CD4-positive, alpha-beta T cell (primary cell): Measurements from ENCODE around the gene RPS14. TPM values are rescaled to one million over a fixed set of nuclear protein-coding genes. Genes with fewer than 3 reads are reported as not detected.

Experiments
- ATAC-seq: fragments of 200-7000 bp; cut with Tn5 transposase; one replicate; pipeline ENCODE4 v1.10.0; 2022; ENCODE audit warnings: mild to moderate bottlenecking; ENCODE audit not compliant: poor library complexity
- CTCF ChIA-PET: fragments of 350-600 bp; sonication (Branson Sonifier 250); formaldehyde crosslinking; loops from one replicate; lab custom pipeline; 2021; ENCODE audit warnings: antibody characterized with exemption, inconsistent platforms; lab: Charles Lee
- POLR2A ChIA-PET: fragments of 350-600 bp; sonication (Branson Sonifier 250); formaldehyde crosslinking; loops from one replicate; lab custom pipeline; 2021; ENCODE audit warnings: antibody characterized with exemption, inconsistent platforms; lab: Charles Lee
- DNase-seq, 14 experiments: peaks; one replicate each; pipeline ENCODE4 v3.0.0-alpha.2; 2013 to 2020; ENCODE audit warnings: mixed read lengths in 2 of 14
- H3K27ac ChIP-seq, 2 donors: one replicate each; pipeline versions ENCODE4 v1.5.1 to v1.7.0; 2013; ENCODE audit warnings: low read length in 2 of 2, low read depth in 1 of 2, mild to moderate bottlenecking in 1 of 2
- H3K27me3 ChIP-seq, 2 experiments: 1 replicate in 1 of 2; 2 replicates in 1 of 2; pipeline versions ENCODE4 v1.6.1 to v1.7.0; 2013; ENCODE audit warnings: low read length in 2 of 2, control low read depth in 1 of 2, mild to moderate bottlenecking in 1 of 2, moderate library complexity in 1 of 2; ENCODE audit not compliant: insufficient read depth in 2 of 2, control insufficient read depth in 1 of 2
- H3K36me3 ChIP-seq: one replicate; pipeline ENCODE4 v1.6.1; 2013; ENCODE audit warnings: low read length, control low read depth; ENCODE audit not compliant: insufficient read depth
- H3K4me1 ChIP-seq: one replicate; pipeline ENCODE4 v1.6.1; 2013; ENCODE audit warnings: low read length, control low read depth; ENCODE audit not compliant: insufficient read depth
- H3K4me3 ChIP-seq: one replicate; pipeline ENCODE4 v1.5.1; 2013; ENCODE audit warnings: mild to moderate bottlenecking, low read length, moderate library complexity
- H3K9me3 ChIP-seq, 2 experiments: 1 replicate in 1 of 2; 2 replicates in 1 of 2; pipeline versions ENCODE4 v1.6.1 to v1.7.0; 2013; ENCODE audit warnings: low read length in 2 of 2, mild to moderate bottlenecking in 2 of 2, control low read depth in 1 of 2, moderate library complexity in 1 of 2; ENCODE audit not compliant: control insufficient read depth in 1 of 2, insufficient read depth in 1 of 2
- H3K27ac Mint-ChIP-seq: one replicate; pipeline ENCODE4 v1.8.0; 2020; ENCODE audit warnings: mixed read lengths
- H3K27me3 Mint-ChIP-seq: one replicate; pipeline ENCODE4 v1.8.0; 2021; ENCODE audit warnings: mixed read lengths
- H3K36me3 Mint-ChIP-seq: one replicate; pipeline ENCODE4 v1.8.0; 2021; ENCODE audit warnings: low read depth, mixed read lengths
- H3K4me1 Mint-ChIP-seq: one replicate; pipeline ENCODE4 v1.8.0; 2021; ENCODE audit warnings: low read depth, mixed read lengths
- H3K4me3 Mint-ChIP-seq: one replicate; pipeline ENCODE4 v1.8.0; 2020; ENCODE audit warnings: mild to moderate bottlenecking, mixed read lengths
- H3K9me3 Mint-ChIP-seq: one replicate; pipeline ENCODE4 v1.8.0; 2020; ENCODE audit warnings: mixed read lengths
- intact Hi-C, 2 experiments: fragments of 100-400 bp; cut with DNase I in 1 of 2; cut with micrococcal nuclease in 1 of 2; formaldehyde crosslinking; loops; one replicate each; pipeline versions ENCODE4 v1.15.1 to v1.9.0; 2023 to 2025; cut with DNase I, micrococcal nuclease
- total RNA-seq, 174 experiments: library from RNA in 2 of 174; stranded (reverse) in 2 of 174; gene quantifications; one replicate each; pipeline ENCODE4 v1.2.3 and lab custom pipeline; 2021 to 2026
- TF ChIP-seq, protein P1 (sequence below): fragments of 200-600 bp; IDR thresholded peaks from one replicate; pipeline ENCODE4 v1.8.0; 2022; ENCODE audit warnings: antibody characterized with exemption, mild to moderate bottlenecking

The RPS14 gene
- total RNA-seq, 2 experiments from 2014 or later, result 5,224 to 5,317 TPM

- Histone ChIP-seq H3K27me3 (no peaks in the 10 kb centered on the region), H3K27ac (no peak overlapping the region), H3K9me3 (no peaks in the 10 kb centered on the region), H3K4me3 (no peak overlapping the region), H3K36me3 (peaks cover 49% of the 10 kb centered on the region), H3K4me1 (peaks cover 14% of the 10 kb centered on the region)
- intact Hi-C loops, result no loop called here
- ChIA-PET POLR2A (interaction anchor here (0.6 to 1.0 kb wide), 3 partner anchors 29 to 61 kb away, joined by 3 read pairs; partner anchors contain the start of gene CD74), CTCF (no interaction called here)
- H3K4me3 Mint-ChIP-seq, result no peak overlapping the region
- DNase-seq (no peak), ATAC-seq (no peak)
- peaks cover 23% of the 10 kb centered on the region for H3K4me1 Mint-ChIP-seq
- no peaks in the 10 kb centered on the region for H3K27me3 Mint-ChIP-seq
- H3K9me3 Mint-ChIP-seq, result no peaks in the 10 kb centered on the region
- TF ChIP-seq, protein P1, sequence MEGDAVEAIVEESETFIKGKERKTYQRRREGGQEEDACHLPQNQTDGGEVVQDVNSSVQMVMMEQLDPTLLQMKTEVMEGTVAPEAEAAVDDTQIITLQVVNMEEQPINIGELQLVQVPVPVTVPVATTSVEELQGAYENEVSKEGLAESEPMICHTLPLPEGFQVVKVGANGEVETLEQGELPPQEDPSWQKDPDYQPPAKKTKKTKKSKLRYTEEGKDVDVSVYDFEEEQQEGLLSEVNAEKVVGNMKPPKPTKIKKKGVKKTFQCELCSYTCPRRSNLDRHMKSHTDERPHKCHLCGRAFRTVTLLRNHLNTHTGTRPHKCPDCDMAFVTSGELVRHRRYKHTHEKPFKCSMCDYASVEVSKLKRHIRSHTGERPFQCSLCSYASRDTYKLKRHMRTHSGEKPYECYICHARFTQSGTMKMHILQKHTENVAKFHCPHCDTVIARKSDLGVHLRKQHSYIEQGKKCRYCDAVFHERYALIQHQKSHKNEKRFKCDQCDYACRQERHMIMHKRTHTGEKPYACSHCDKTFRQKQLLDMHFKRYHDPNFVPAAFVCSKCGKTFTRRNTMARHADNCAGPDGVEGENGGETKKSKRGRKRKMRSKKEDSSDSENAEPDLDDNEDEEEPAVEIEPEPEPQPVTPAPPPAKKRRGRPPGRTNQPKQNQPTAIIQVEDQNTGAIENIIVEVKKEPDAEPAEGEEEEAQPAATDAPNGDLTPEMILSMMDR, result no peak
- peaks cover 58% of the 10 kb centered on the region for H3K36me3 Mint-ChIP-seq
- H3K27ac Mint-ChIP-seq, result peak overlapping the region; percentile 27
Measured at GRCh38 chr5:150441813-150442698, 7.5 kb downstream of the RPS14 start.

DNA sequence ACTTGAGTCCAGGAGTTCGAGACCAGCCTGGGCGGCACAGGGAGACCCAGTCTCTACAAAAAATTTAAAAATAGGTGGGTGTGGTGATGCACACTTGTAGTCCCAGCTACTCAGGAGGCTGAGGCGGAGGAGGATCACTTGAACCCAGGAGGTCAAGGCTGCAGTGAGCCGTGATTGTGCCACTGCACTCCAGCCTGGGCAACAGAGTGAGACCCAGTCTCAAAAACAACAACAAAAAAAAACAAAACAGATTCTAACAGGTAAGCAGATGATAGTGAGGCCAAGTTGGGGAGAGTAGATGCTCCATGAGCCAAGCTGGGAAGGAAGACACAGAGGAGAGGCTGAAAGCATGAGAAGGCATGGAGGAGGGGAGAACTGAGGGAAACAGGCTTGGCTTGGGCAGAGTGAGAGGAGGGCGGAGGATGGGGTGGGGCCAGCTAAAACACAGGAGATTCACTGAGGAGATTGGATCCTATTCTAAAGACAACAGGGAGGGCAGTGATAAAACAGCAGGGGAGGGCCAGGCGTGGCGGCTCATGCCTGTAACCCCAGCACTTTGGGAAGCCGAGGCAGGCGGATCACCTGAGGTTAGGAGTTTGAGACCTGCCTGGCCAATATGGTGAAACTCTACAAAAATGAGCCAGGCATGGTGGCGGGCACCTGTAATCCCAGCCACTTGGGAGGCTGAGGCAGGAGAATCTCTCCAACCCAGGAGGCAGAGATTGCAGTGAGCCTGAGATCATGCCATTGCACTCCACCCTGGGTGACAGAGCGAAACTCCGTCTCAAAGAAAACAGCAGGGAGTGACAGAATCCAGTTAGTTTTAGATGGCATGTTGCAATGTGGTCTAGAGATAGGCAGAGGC is 8.4 kb downstream of the RPS14 start:
- Mint-ChIP-seq H3K4me1 (peaks cover 16% of the 10 kb centered on the region), H3K27ac (no peak overlapping the region), H3K36me3 (peaks cover 49% of the 10 kb centered on the region), H3K4me3 (no peak overlapping the region), H3K9me3 (no peaks in the 10 kb centered on the region), H3K27me3 (no peaks in the 10 kb centered on the region)
- Histone ChIP-seq H3K4me1 (peaks cover 10% of the 10 kb centered on the region), H3K36me3 (peaks cover 41% of the 10 kb centered on the region), H3K4me3 (no peak overlapping the region), H3K9me3 (no peaks in the 10 kb centered on the region), H3K27me3 (no peaks in the 10 kb centered on the region), H3K27ac (no peak overlapping the region)
- ChIA-PET CTCF (no interaction called here), POLR2A (no interaction called here)
- ATAC-seq, result no peak
- TF ChIP-seq, protein P1, result no peak
- no peak for DNase-seq
- intact Hi-C loops, result no loop called here

GRCh38 chr5:150438873-150439546 is 10.5 kb downstream of the RPS14 start:
- Histone ChIP-seq H3K4me1 (peaks cover 9% of the 10 kb centered on the region), H3K27me3 (no peaks in the 10 kb centered on the region), H3K9me3 (no peaks in the 10 kb centered on the region), H3K27ac (no peak overlapping the region), H3K4me3 (no peak overlapping the region), H3K36me3 (peaks cover 19% of the 10 kb centered on the region)
- Mint-ChIP-seq H3K36me3 (peaks cover 27% of the 10 kb centered on the region), H3K9me3 (no peaks in the 10 kb centered on the region), H3K4me3 (no peak overlapping the region), H3K27ac (no peak overlapping the region), H3K4me1 (peaks cover 14% of the 10 kb centered on the region), H3K27me3 (no peaks in the 10 kb centered on the region)
- ChIA-PET POLR2A (interaction anchor here (2.0 kb wide), 1 partner anchor 10 kb away, joined by 5 read pairs; the partner anchor contains the start of gene RPS14), CTCF (interaction anchor here (1.3 kb wide), 1 partner anchor 11 kb away, joined by 6 read pairs; no protein-coding TSS in a partner anchor)
- TF ChIP-seq, protein P1, result peak; percentile 24
- ATAC-seq, result no peak
- intact Hi-C loops, result loop anchor here (5.0 kb wide), 3 partner anchors 82 to 222 kb away; partner anchors contain the start of gene TCOF1 (in 1 of the 2)
- DNase-seq, result peak in 3 of 14 experiments; percentile 12 to 46 (median 27)
